Naive B cell (primary cell): ENCODE data around the gene KRT12. TPM values are rescaled to one million over a fixed set of nuclear protein-coding genes. Genes with fewer than 3 reads are reported as not detected.

Source experiments
- ATAC-seq, 2 donors: fragments of 150-1000 bp; cut with Tn5 transposase; 2 replicates each; pipeline ENCODE4 v1.10.0; 2021; ENCODE audit warnings: low read depth in 2 of 2, mild to moderate bottlenecking in 2 of 2, moderate library complexity in 2 of 2
- DNase-seq: peaks from one replicate; pipeline ENCODE4 v3.0.0; 2022
- H3K27ac Mint-ChIP-seq, 6 donors: one replicate each; pipeline ENCODE4 v1.8.0; 2020 to 2022; ENCODE audit warnings: mild to moderate bottlenecking in 6 of 6, mixed read lengths in 6 of 6, moderate library complexity in 5 of 6, inconsistent platforms in 2 of 6
- H3K27me3 Mint-ChIP-seq, 3 donors: one replicate each; pipeline ENCODE4 v1.8.0; 2021 to 2022; ENCODE audit warnings: mixed read lengths in 3 of 3, mild to moderate bottlenecking in 1 of 3
- H3K36me3 Mint-ChIP-seq, 2 donors: one replicate each; pipeline ENCODE4 v1.8.0; 2020 to 2022; ENCODE audit warnings: mixed read lengths in 2 of 2, inconsistent platforms in 1 of 2, mild to moderate bottlenecking in 1 of 2
- H3K4me1 Mint-ChIP-seq, 3 donors: one replicate each; pipeline ENCODE4 v1.8.0; 2020 to 2022; ENCODE audit warnings: mixed read lengths in 3 of 3, inconsistent platforms in 1 of 3, mild to moderate bottlenecking in 1 of 3, moderate library complexity in 1 of 3
- H3K4me3 Mint-ChIP-seq, 8 donors: one replicate each; pipeline ENCODE4 v1.8.0; 2020 to 2022; ENCODE audit warnings: mild to moderate bottlenecking in 8 of 8, mixed read lengths in 8 of 8, moderate library complexity in 8 of 8, inconsistent platforms in 2 of 8
- H3K9me3 Mint-ChIP-seq, 7 donors: one replicate each; pipeline ENCODE4 v1.8.0; 2020 to 2022; ENCODE audit warnings: mixed read lengths in 7 of 7, mild to moderate bottlenecking in 5 of 7, inconsistent platforms in 2 of 7, moderate library complexity in 1 of 7
- polyA plus RNA-seq, 6 donors: library from polyadenylated mRNA; unstranded; fragments of 300-500 nt; fragmentation: Illumina TruSeq; gene quantifications; one replicate each; pipeline ENCODE4 v1.2.3, GENCODE V29; 2021; ENCODE audit warnings: low read depth in 6 of 6

Gene KRT12
- polyA plus RNA-seq, 6 donors from 2014 or later = not detected

DNA sequence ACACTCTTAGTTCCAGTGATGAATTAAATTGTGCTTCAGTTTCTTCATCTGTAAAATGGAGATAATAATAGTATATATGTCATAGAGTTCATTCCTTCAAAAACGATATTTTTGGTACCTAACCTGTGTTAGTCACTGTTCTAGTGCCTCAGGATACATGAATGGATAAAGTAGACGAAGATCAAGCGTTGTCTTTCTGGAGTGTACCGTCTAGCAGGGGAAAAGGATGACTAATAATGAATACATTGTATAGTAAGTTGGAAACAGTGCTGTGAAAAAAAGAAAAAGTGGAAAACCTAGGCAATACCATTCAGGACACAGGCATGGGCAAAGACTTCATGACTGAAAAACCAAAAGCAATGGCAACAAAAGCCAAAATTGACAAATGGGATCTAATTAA is 53.2 kb downstream of the KRT12 start:
- Mint-ChIP-seq H3K9me3 (peaks cover 4 to 27% (median 6%) of the 10 kb centered on the region in 7 donors), H3K36me3 (peaks cover 19 to 24% of the 10 kb centered on the region in 2 donors), H3K4me1 (peaks cover 4 to 12% (median 8%) of the 10 kb centered on the region in 3 donors), H3K27me3 (peaks cover 54 to 57% (median 55%) of the 10 kb centered on the region in 3 donors), H3K4me3 (no peak overlapping the region), H3K27ac (no peak overlapping the region)
- no peak for DNase-seq
- ATAC-seq = no peak

DNA sequence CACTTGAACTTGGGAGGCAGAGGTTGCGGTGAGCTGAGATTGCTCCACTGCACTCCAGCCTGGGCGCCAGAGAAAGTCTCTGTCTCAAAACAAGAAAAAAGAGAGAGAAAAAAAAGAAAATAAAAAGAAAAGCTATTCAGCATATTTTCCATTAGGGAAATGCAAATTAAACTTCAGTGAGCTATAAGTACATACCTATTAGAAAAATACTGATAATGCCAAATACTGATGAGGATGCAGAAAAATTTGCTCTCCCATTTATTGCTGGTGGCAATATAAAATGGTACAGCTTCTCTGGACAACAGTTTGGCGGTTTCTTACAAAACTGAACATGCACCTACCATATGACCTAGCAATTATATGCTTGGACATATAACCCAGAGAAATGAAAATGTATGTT is 54.4 kb downstream of the KRT12 start:
- H3K27me3 Mint-ChIP-seq = peaks cover 66 to 69% (median 66%) of the 10 kb centered on the region in 3 donors

More for the DNA sequence above, 54.4 kb downstream of the KRT12 start:
- DNase-seq = no peak
- peaks cover 3 to 22% (median 6%) of the 10 kb centered on the region in 7 donors for H3K9me3 Mint-ChIP-seq
- no peak overlapping the region for H3K4me3 Mint-ChIP-seq
- peaks cover 0 to 7% (median 3%) of the 10 kb centered on the region in 3 donors for H3K4me1 Mint-ChIP-seq
- ATAC-seq = no peak
- H3K36me3 Mint-ChIP-seq = peaks cover 11 to 22% of the 10 kb centered on the region in 2 donors
- H3K27ac Mint-ChIP-seq = no peak overlapping the region

Other genes starting within 250 kb of the KRT12 start
- 100 to 1,000 TPM; 211 to 267 (median 255) TPM for gene SMARCE1, start 219.4 kb downstream of the KRT12 start, polyA plus RNA-seq
- gene KRT222, start 202.0 kb downstream of the KRT12 start, polyA plus RNA-seq = not detected
- gene KRT24, start 163.5 kb downstream of the KRT12 start, polyA plus RNA-seq = not detected
- not detected for gene KRT25, start 111.9 kb downstream of the KRT12 start, polyA plus RNA-seq
- gene KRT26, start 95.0 kb downstream of the KRT12 start, polyA plus RNA-seq = not detected
- gene KRT27, start 84.7 kb downstream of the KRT12 start, polyA plus RNA-seq = under 1 TPM in 1 of 6 donors, not detected in 5; 0.53 TPM
- gene KRT28, start 67.3 kb downstream of the KRT12 start, polyA plus RNA-seq = not detected
- gene KRT10, start 44.6 kb downstream of the KRT12 start, polyA plus RNA-seq = 100 to 1,000 TPM; 194 to 275 (median 232) TPM
- not detected for gene KRT20, start 18.0 kb upstream of the KRT12 start, polyA plus RNA-seq
- under 1 TPM in 1 of 6 donors, not detected in 5; 0.19 TPM for gene KRT23, start 70.4 kb upstream of the KRT12 start, polyA plus RNA-seq
- not detected for gene KRT39, start 99.7 kb upstream of the KRT12 start, polyA plus RNA-seq
- gene KRT40, start 117.1 kb upstream of the KRT12 start, polyA plus RNA-seq = not detected
- not detected for gene KRTAP3-3, start 126.9 kb upstream of the KRT12 start, polyA plus RNA-seq
- not detected for gene KRTAP3-2, start 132.7 kb upstream of the KRT12 start, polyA plus RNA-seq
- gene KRTAP3-1, start 141.9 kb upstream of the KRT12 start, polyA plus RNA-seq = not detected
- not detected for gene KRTAP1-5, start 160.0 kb upstream of the KRT12 start, polyA plus RNA-seq
- gene KRTAP1-4, start 163.0 kb upstream of the KRT12 start, polyA plus RNA-seq = not detected
- gene KRTAP1-3, start 167.7 kb upstream of the KRT12 start, polyA plus RNA-seq = not detected
- not detected for gene KRTAP1-1, start 174.2 kb upstream of the KRT12 start, polyA plus RNA-seq
- not detected for gene KRTAP2-1, start 180.1 kb upstream of the KRT12 start, polyA plus RNA-seq
- gene KRTAP2-2, start 188.0 kb upstream of the KRT12 start, polyA plus RNA-seq = not detected
- not detected for gene KRTAP2-3, start 192.9 kb upstream of the KRT12 start, polyA plus RNA-seq
- not detected for gene KRTAP2-4, start 198.7 kb upstream of the KRT12 start, polyA plus RNA-seq
- not detected for gene KRTAP4-7, start 216.9 kb upstream of the KRT12 start, polyA plus RNA-seq
- not detected for gene KRTAP4-8, start 230.9 kb upstream of the KRT12 start, polyA plus RNA-seq
- not detected for gene KRTAP4-16, start 235.0 kb upstream of the KRT12 start, polyA plus RNA-seq
- gene KRTAP4-9, start 238.2 kb upstream of the KRT12 start, polyA plus RNA-seq = not detected